Heart right ventricle (tissue), 16 donors: ENCODE data around the gene KCNK18. TPM values are rescaled to one million over a fixed set of nuclear protein-coding genes. Genes with fewer than 3 reads are reported as not detected.

Experiments used
- ATAC-seq, 8 donors: fragments of 200-7000 bp; cut with Tn5 transposase; one replicate each; pipeline ENCODE4 v1.9.1; 2020; ENCODE audit warnings: mild to moderate bottlenecking in 8 of 8, moderate library complexity in 8 of 8, moderate number of reproducible peaks in 1 of 8
- DNase-seq, 2 donors: peaks; one replicate each; pipeline ENCODE4 v3.0.0-alpha.2; 2020
- H3K27ac ChIP-seq, 10 donors: fragments of 200-600 bp; sonication (generic) in 2 of 10; one replicate each; pipeline versions ENCODE4 v1.5.0 to v1.8.0; 2020 to 2022; ENCODE audit warnings: mild to moderate bottlenecking in 3 of 10
- H3K27me3 ChIP-seq, 7 donors: fragments of 200-600 bp; one replicate each; pipeline ENCODE4 v1.8.0; 2021 to 2022; ENCODE audit warnings: mild to moderate bottlenecking in 2 of 7
- H3K36me3 ChIP-seq, 9 donors: fragments of 200-600 bp; sonication (generic) in 1 of 9; one replicate each; pipeline versions ENCODE4 v1.5.0 to v1.8.0; 2020 to 2022; ENCODE audit warnings: mild to moderate bottlenecking in 2 of 9
- H3K4me1 ChIP-seq, 9 donors: fragments of 200-600 bp; sonication (generic) in 1 of 9; one replicate each; pipeline versions ENCODE4 v1.5.0 to v1.8.0; 2020 to 2022; ENCODE audit warnings: mild to moderate bottlenecking in 4 of 9
- H3K4me3 ChIP-seq, 10 donors: fragments of 200-600 bp; sonication (generic) in 2 of 10; one replicate each; pipeline versions ENCODE4 v1.5.0 to v1.8.0; 2020 to 2022; ENCODE audit warnings: mild to moderate bottlenecking in 7 of 10, moderate library complexity in 2 of 10
- H3K9me3 ChIP-seq, 11 donors: fragments of 200-600 bp in 10 of 11; sonication (generic) in 2 of 11; one replicate each; pipeline versions ENCODE4 v1.5.0 to v1.8.0; 2013 to 2022; ENCODE audit warnings: mild to moderate bottlenecking in 2 of 11, control low read depth in 1 of 11, moderate library complexity in 1 of 11
- CTCF ChIP-seq, 9 donors: fragments of 200-600 bp; sonication (generic) in 2 of 9; IDR thresholded peaks; one replicate each; pipeline versions ENCODE4 v1.5.0 to v1.8.0; 2021 to 2022; ENCODE audit warnings: antibody characterized with exemption in 9 of 9, mild to moderate bottlenecking in 5 of 9, moderate library complexity in 1 of 9
- WGBS, 2 donors: extraction: QIAGEN DNeasy Blood & Tissue Kit; methylation state at CpG; one replicate each; pipeline ENCODE4 v1.1.7; 2013; ENCODE audit warnings: inconsistent platforms in 1 of 2; 5-methylcytosine and 5-hydroxymethylcytosine counted together
- intact Hi-C, 10 donors: fragments of 100-400 bp; cut with DNase I; formaldehyde crosslinking; loops; one replicate each; pipeline versions ENCODE4 v1.11.1 to v1.14.2; 2022
- polyA plus RNA-seq, 2 donors: library from polyadenylated mRNA; stranded (reverse); fragments of 200-250 nt; gene quantifications; one replicate each; pipeline ENCODE4 v1.2.3, GENCODE V29; 2013
- total RNA-seq, 10 donors: library from RNA; stranded (reverse); fragmentation: NEBNext Ultra II Directional in 3 of 10; extraction: Animal tissue kit (Norgen Biotek cat#: 25700) in 3 of 10; gene quantifications; one replicate each; pipeline versions ENCODE4 v1.2.1 to v1.2.4, GENCODE V29; 2021 to 2023
- donor health status: Arrhythmogenic right ventricular cardiomyopathy.
- donor health status: ischemic (EF 13 %, LVEDD 7.1; RV severe dilation, severe dysfunction).
- donor health status: healthy with polysubstance abuse.
- donor health status: DM: no; HTN: yes; CAD: no.
- donor health status: DM: no; HTN: no; CAD: no.
- donor health status: ischemic (EF 25% LVEDD 6.9; RV normal size, moderate dysfunction).
- donor health status: ischemic (EF 25% LVEDD 5.7; RV mildly dilated, moderate dysfunction).
- donor health status: healthy.
- donor health status: DM: yes; HTN: yes; CAD: no.
- donor health status: Ischemic cardiomyopathy.
- donor health status: ischemic (EF 35%, LVEDD 5.7; RV mildly dilated, moderate dysfunction).
- donor health status: nonischemic (EF 11% LVEDD 7.7; RV severe dilation, severe dysfunction).
- donor health status: DM: yes; HTN: yes; CAD: no.
- donor health status: PGD.
- donor health status: ischemic (EF 29% LVEDD 5.4; RV normal size, mild dysfunction).
- donor health status: nonischemic (EF 23%, LVEDD 6.1; RV moderate dilation, normal function).

KCNK18 gene
- total and polyA plus RNA-seq, 12 donors, result not detected

- no peaks in the 10 kb centered on the region for H3K9me3 ChIP-seq
- H3K4me1 ChIP-seq, result peaks cover 6 to 14% (median 13%) of the 10 kb centered on the region in 9 donors
- peak overlapping the region; percentile 16 to 57 (median 40) for H3K4me3 ChIP-seq
- intact Hi-C loops, result loop anchor here in 9 of 10 donors (1.0 to 10.0 kb wide), 7 partner anchors 377 to 500 kb away; no protein-coding TSS in a partner anchor
- no peak overlapping the region for H3K27ac ChIP-seq
- peak; percentile 73 to 93 (median 86) for ATAC-seq
- peak; percentile 50 to 77 for DNase-seq
- H3K36me3 ChIP-seq, result no peaks in the 10 kb centered on the region
- 6 to 8% methylated on average over 16 of the region's 16 CpGs for WGBS, 2 donors
- H3K27me3 ChIP-seq, result peaks cover 2 to 81% (median 73%) of the 10 kb centered on the region in 7 donors
- TF ChIP-seq CTCF (IDR thresholded peaks at IDR 0.05), result peak; percentile 67 to 85 (median 84)
Observed at GRCh38 chr10:117174439-117175214, 22.7 kb upstream of the KCNK18 start.

- ATAC-seq (peak in 7 of 8 donors; percentile 21 to 54 (median 50)), DNase-seq (no peak)
- Histone ChIP-seq H3K27me3 (peaks cover 0 to 81% (median 73%) of the 10 kb centered on the region in 7 donors), H3K9me3 (no peaks in the 10 kb centered on the region), H3K27ac (no peak overlapping the region), H3K4me3 (peak overlapping the region; percentile 16 to 57 (median 40)), H3K4me1 (peaks cover 6 to 14% (median 13%) of the 10 kb centered on the region in 9 donors), H3K36me3 (no peaks in the 10 kb centered on the region)
- intact Hi-C loops, result loop anchor here in 9 of 10 donors (1.0 to 10.0 kb wide), 6 partner anchors 378 to 501 kb away; no protein-coding TSS in a partner anchor
- WGBS, 2 donors, result 1 to 2% methylated on average over 46 of the region's 46 CpGs
- peak in 4 of 9 donors; percentile 2 to 39 (median 16) for TF ChIP-seq CTCF (IDR thresholded peaks at IDR 0.05)
Observed at GRCh38 chr10:117175215-117175900, 21.9 kb upstream of the KCNK18 start.

- Histone ChIP-seq H3K9me3 (no peaks in the 10 kb centered on the region), H3K4me3 (peak overlapping the region; percentile 16 to 57 (median 40)), H3K36me3 (no peaks in the 10 kb centered on the region), H3K4me1 (peaks cover 6 to 14% (median 13%) of the 10 kb centered on the region in 9 donors), H3K27ac (no peak overlapping the region), H3K27me3 (peaks cover 0 to 81% (median 73%) of the 10 kb centered on the region in 7 donors)
- ATAC-seq (peak in 7 of 8 donors; percentile 43 to 88 (median 75)), DNase-seq (peak; percentile 67 to 70)
- intact Hi-C loops, result loop anchor here (1.0 to 10.0 kb wide), 6 partner anchors 379 to 501 kb away; no protein-coding TSS in a partner anchor
- WGBS, 2 donors, result 15 to 19% methylated on average over 12 of the region's 12 CpGs
- peak; percentile 34 to 80 (median 74) for TF ChIP-seq CTCF (IDR thresholded peaks at IDR 0.05)
Observed at GRCh38 chr10:117175901-117176534, 21.3 kb upstream of the KCNK18 start.

DNA sequence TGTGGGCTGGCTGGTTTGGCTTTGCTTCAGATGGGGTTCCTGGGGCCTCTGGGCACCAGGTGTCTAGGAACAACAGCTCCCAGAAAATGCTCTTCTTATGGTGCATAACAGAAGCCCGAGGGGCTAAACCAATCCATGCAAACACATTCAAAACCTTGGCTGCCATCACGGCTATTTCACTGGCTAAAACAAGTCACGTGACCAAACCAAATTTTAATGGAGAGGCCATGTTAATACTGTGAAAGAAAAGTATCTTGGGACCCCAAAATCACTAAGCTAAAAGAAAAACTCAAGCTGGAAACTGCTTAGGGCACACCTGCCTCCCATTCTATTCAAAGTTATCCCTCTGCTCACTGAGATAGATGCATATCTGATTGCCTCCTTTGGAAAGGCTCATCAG, 19.1 kb upstream of the KCNK18 start:
- Histone ChIP-seq H3K27me3 (peaks cover 0 to 74% (median 65%) of the 10 kb centered on the region in 7 donors), H3K4me1 (peaks cover 6 to 14% (median 13%) of the 10 kb centered on the region in 9 donors), H3K4me3 (no peak overlapping the region), H3K27ac (no peak overlapping the region), H3K9me3 (no peaks in the 10 kb centered on the region), H3K36me3 (no peaks in the 10 kb centered on the region)
- 69 to 75% methylated on average over 3 of the region's 3 CpGs for WGBS, 2 donors
- DNase-seq (no peak), ATAC-seq (no peak)
- intact Hi-C loops, result loop anchor here in 5 of 10 donors (5.0 to 10.0 kb wide), 3 partner anchors 493 to 503 kb away; no protein-coding TSS in a partner anchor
- no peak for TF ChIP-seq CTCF (IDR thresholded peaks at IDR 0.05)
